Memory B cell (primary cell): ENCODE measurements around the gene SLIT3.

Experiments
- ATAC-seq: fragments of 150-1000 bp; cut with Tn5 transposase; 2 replicates; pipeline ENCODE4 v1.10.0; 2021; ENCODE audit warnings: low read depth, mild to moderate bottlenecking, moderate library complexity
- DNase-seq, 2 donors: peaks; one replicate each; pipeline ENCODE4 v3.0.0; 2022; ENCODE audit warnings: low spot score in 2 of 2
- H3K27ac Mint-ChIP-seq: one replicate; pipeline ENCODE4 v1.8.0; 2022; ENCODE audit warnings: mild to moderate bottlenecking, moderate library complexity, mixed read lengths
- H3K27me3 Mint-ChIP-seq: one replicate; pipeline ENCODE4 v1.8.0; 2022; ENCODE audit warnings: mixed read lengths
- H3K36me3 Mint-ChIP-seq: one replicate; pipeline ENCODE4 v1.8.0; 2022; ENCODE audit warnings: mild to moderate bottlenecking, mixed read lengths
- H3K4me1 Mint-ChIP-seq: one replicate; pipeline ENCODE4 v1.8.0; 2022; ENCODE audit warnings: mixed read lengths
- H3K4me3 Mint-ChIP-seq: one replicate; pipeline ENCODE4 v1.8.0; 2022; ENCODE audit warnings: mild to moderate bottlenecking, moderate library complexity, mixed read lengths
- H3K9me3 Mint-ChIP-seq: one replicate; pipeline ENCODE4 v1.8.0; 2022; ENCODE audit warnings: mixed read lengths

Gene SLIT3

GRCh38 chr5:168946363-168946762 is 354.6 kb downstream of the SLIT3 start:
- Mint-ChIP-seq H3K9me3 (no peaks in the 10 kb centered on the region), H3K36me3 (no peaks in the 10 kb centered on the region), H3K4me1 (peaks cover 3% of the 10 kb centered on the region), H3K27ac (no peak overlapping the region), H3K27me3 (no peaks in the 10 kb centered on the region), H3K4me3 (no peak overlapping the region)
- ATAC-seq = no peak
- DNase-seq = no peak

GRCh38 chr5:168944004-168944403 is 356.9 kb downstream of the SLIT3 start:
- DNase-seq (no peak), ATAC-seq (no peak)
- H3K36me3 Mint-ChIP-seq = no peaks in the 10 kb centered on the region
- no peak overlapping the region for H3K4me3 Mint-ChIP-seq
- no peak overlapping the region for H3K27ac Mint-ChIP-seq
- H3K4me1 Mint-ChIP-seq = peaks cover 3% of the 10 kb centered on the region
- no peaks in the 10 kb centered on the region for H3K27me3 Mint-ChIP-seq
- no peaks in the 10 kb centered on the region for H3K9me3 Mint-ChIP-seq

- H3K4me3 Mint-ChIP-seq = no peak overlapping the region
- H3K4me1 Mint-ChIP-seq = peaks cover 3% of the 10 kb centered on the region
- H3K36me3 Mint-ChIP-seq = no peaks in the 10 kb centered on the region
- DNase-seq = no peak
- no peak overlapping the region for H3K27ac Mint-ChIP-seq
- no peak for ATAC-seq
- no peaks in the 10 kb centered on the region for H3K27me3 Mint-ChIP-seq
- H3K9me3 Mint-ChIP-seq = no peaks in the 10 kb centered on the region
Measured at GRCh38 chr5:168943091-168943884, 357.7 kb downstream of the SLIT3 start.

GRCh38 chr5:168941901-168942300 is 359.0 kb downstream of the SLIT3 start:
- DNase-seq = no peak
- Mint-ChIP-seq H3K9me3 (no peaks in the 10 kb centered on the region), H3K4me3 (no peak overlapping the region)

GRCh38 chr5:168940712-168941111 is 360.2 kb downstream of the SLIT3 start:
- H3K36me3 Mint-ChIP-seq = no peaks in the 10 kb centered on the region
- no peaks in the 10 kb centered on the region for H3K27me3 Mint-ChIP-seq
- DNase-seq (no peak), ATAC-seq (no peak)
- H3K27ac Mint-ChIP-seq = no peak overlapping the region
- no peak overlapping the region for H3K4me3 Mint-ChIP-seq
- H3K9me3 Mint-ChIP-seq = no peaks in the 10 kb centered on the region
- H3K4me1 Mint-ChIP-seq = peaks cover 3% of the 10 kb centered on the region

More at GRCh38 chr5:168941901-168942300, 359.0 kb downstream of the SLIT3 start:
- H3K27ac Mint-ChIP-seq = no peak overlapping the region
- no peaks in the 10 kb centered on the region for H3K36me3 Mint-ChIP-seq
- ATAC-seq = no peak
- H3K4me1 Mint-ChIP-seq = peaks cover 3% of the 10 kb centered on the region
- H3K27me3 Mint-ChIP-seq = no peaks in the 10 kb centered on the region

GRCh38 chr5:168939887-168940544 is 360.9 kb downstream of the SLIT3 start:
- no peak for ATAC-seq

GRCh38 chr5:168939156-168939800 is 361.7 kb downstream of the SLIT3 start:
- no peaks in the 10 kb centered on the region for H3K9me3 Mint-ChIP-seq
- peaks cover 3% of the 10 kb centered on the region for H3K4me1 Mint-ChIP-seq
- no peaks in the 10 kb centered on the region for H3K27me3 Mint-ChIP-seq
- H3K27ac Mint-ChIP-seq = no peak overlapping the region
- no peak for DNase-seq
- H3K36me3 Mint-ChIP-seq = no peaks in the 10 kb centered on the region
- H3K4me3 Mint-ChIP-seq = no peak overlapping the region
- ATAC-seq = no peak

More at GRCh38 chr5:168939887-168940544, 360.9 kb downstream of the SLIT3 start:
- H3K9me3 Mint-ChIP-seq = no peaks in the 10 kb centered on the region
- DNase-seq = no peak
- H3K27me3 Mint-ChIP-seq = no peaks in the 10 kb centered on the region
- H3K4me1 Mint-ChIP-seq = peaks cover 3% of the 10 kb centered on the region
- H3K36me3 Mint-ChIP-seq = no peaks in the 10 kb centered on the region
- H3K4me3 Mint-ChIP-seq = no peak overlapping the region
- no peak overlapping the region for H3K27ac Mint-ChIP-seq

- ATAC-seq (no peak), DNase-seq (no peak)
- Mint-ChIP-seq H3K4me3 (no peak overlapping the region), H3K4me1 (no peaks in the 10 kb centered on the region), H3K27ac (no peak overlapping the region), H3K9me3 (peaks cover 2% of the 10 kb centered on the region), H3K27me3 (peaks cover 5% of the 10 kb centered on the region), H3K36me3 (no peaks in the 10 kb centered on the region)
Measured at GRCh38 chr5:168936511-168936910, 364.4 kb downstream of the SLIT3 start.

- Mint-ChIP-seq H3K4me3 (no peak overlapping the region), H3K9me3 (peaks cover 2% of the 10 kb centered on the region), H3K27ac (no peak overlapping the region), H3K4me1 (no peaks in the 10 kb centered on the region), H3K36me3 (no peaks in the 10 kb centered on the region), H3K27me3 (peaks cover 5% of the 10 kb centered on the region)
- DNase-seq (no peak), ATAC-seq (no peak)
Measured at GRCh38 chr5:168935183-168935582, 365.8 kb downstream of the SLIT3 start.

GRCh38 chr5:168934169-168934568 is 366.8 kb downstream of the SLIT3 start:
- Mint-ChIP-seq H3K27me3 (peaks cover 5% of the 10 kb centered on the region), H3K27ac (no peak overlapping the region), H3K4me1 (no peaks in the 10 kb centered on the region), H3K36me3 (no peaks in the 10 kb centered on the region), H3K4me3 (no peak overlapping the region), H3K9me3 (peaks cover 2% of the 10 kb centered on the region)
- DNase-seq (no peak), ATAC-seq (no peak)

- Mint-ChIP-seq H3K4me1 (no peaks in the 10 kb centered on the region), H3K27ac (no peak overlapping the region), H3K9me3 (peaks cover 2% of the 10 kb centered on the region), H3K36me3 (no peaks in the 10 kb centered on the region), H3K4me3 (no peak overlapping the region), H3K27me3 (peaks cover 5% of the 10 kb centered on the region)
- DNase-seq (no peak), ATAC-seq (no peak)
Measured at GRCh38 chr5:168932400-168933189, 368.3 kb downstream of the SLIT3 start.

- peaks cover 2% of the 10 kb centered on the region for H3K9me3 Mint-ChIP-seq
- no peak for DNase-seq
- H3K4me3 Mint-ChIP-seq = no peak overlapping the region
Measured at GRCh38 chr5:168931638-168932345, 369.1 kb downstream of the SLIT3 start.

GRCh38 chr5:168929656-168930055 is 371.3 kb downstream of the SLIT3 start:
- Mint-ChIP-seq H3K9me3 (peaks cover 2% of the 10 kb centered on the region), H3K27ac (no peak overlapping the region), H3K4me1 (no peaks in the 10 kb centered on the region), H3K36me3 (no peaks in the 10 kb centered on the region), H3K4me3 (no peak overlapping the region), H3K27me3 (peaks cover 5% of the 10 kb centered on the region)
- ATAC-seq (no peak), DNase-seq (no peak)

More at GRCh38 chr5:168931638-168932345, 369.1 kb downstream of the SLIT3 start:
- no peaks in the 10 kb centered on the region for H3K4me1 Mint-ChIP-seq
- ATAC-seq = no peak
- H3K27ac Mint-ChIP-seq = no peak overlapping the region
- H3K36me3 Mint-ChIP-seq = no peaks in the 10 kb centered on the region
- H3K27me3 Mint-ChIP-seq = peaks cover 5% of the 10 kb centered on the region
